Fibroblast of pulmonary artery (primary cell): ENCODE results near the gene MLKL.

Experiments used
- DNase-seq: peaks from one replicate; pipeline ENCODE4 v3.0.0-alpha.2; 2010; ENCODE audit warnings: low read depth
- H3K4me3 ChIP-seq: replicated peaks from 2 replicates; pipeline ENCODE4 v1.5.1; 2011; ENCODE audit warnings: low read depth, mild to moderate bottlenecking, control low read depth, low read length, moderate library complexity
- TF ChIP-seq, protein P1 (sequence below): IDR thresholded peaks from 2 replicates; pipeline ENCODE4 v1.5.1; 2011; ENCODE audit warnings: mild to moderate bottlenecking, control low read depth, low read length, inconsistent platforms; ENCODE audit errors: missing control alignments

Gene MLKL

DNA sequence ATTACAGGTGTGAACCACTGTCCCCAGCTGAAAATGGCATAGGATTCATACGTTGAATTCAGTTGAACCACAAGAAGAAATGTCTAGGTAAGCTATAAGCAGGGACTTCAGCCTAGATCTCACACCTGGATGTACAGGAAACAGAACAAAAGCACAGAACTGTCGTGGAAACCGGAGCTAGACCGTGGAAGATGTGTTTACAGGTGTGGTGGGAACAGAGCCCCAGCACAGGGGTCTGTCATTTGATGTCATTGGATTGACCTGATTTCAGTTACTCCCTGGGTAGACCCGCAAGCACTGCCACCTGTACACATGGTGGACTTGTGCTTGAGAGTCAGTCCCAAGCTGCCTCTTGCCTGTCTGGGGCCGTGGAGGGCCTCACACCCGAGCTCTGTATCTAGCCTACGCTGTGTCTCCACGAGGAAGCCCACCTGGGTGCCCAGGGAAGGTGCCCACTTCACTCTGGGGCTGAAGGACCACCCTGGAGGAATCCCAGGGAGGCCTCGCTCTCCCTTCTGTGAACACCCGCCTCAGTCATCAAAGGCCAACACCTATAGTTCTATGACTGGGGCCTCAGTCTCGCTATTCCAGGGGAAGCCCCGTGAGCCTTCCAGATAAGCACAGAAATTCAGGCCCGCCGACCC lies 32.2 kb upstream of the MLKL start:
- TF ChIP-seq, protein P1, sequence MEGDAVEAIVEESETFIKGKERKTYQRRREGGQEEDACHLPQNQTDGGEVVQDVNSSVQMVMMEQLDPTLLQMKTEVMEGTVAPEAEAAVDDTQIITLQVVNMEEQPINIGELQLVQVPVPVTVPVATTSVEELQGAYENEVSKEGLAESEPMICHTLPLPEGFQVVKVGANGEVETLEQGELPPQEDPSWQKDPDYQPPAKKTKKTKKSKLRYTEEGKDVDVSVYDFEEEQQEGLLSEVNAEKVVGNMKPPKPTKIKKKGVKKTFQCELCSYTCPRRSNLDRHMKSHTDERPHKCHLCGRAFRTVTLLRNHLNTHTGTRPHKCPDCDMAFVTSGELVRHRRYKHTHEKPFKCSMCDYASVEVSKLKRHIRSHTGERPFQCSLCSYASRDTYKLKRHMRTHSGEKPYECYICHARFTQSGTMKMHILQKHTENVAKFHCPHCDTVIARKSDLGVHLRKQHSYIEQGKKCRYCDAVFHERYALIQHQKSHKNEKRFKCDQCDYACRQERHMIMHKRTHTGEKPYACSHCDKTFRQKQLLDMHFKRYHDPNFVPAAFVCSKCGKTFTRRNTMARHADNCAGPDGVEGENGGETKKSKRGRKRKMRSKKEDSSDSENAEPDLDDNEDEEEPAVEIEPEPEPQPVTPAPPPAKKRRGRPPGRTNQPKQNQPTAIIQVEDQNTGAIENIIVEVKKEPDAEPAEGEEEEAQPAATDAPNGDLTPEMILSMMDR, result no peak
- DNase-seq, result no peak
- no peak overlapping the region for H3K4me3 ChIP-seq

DNA sequence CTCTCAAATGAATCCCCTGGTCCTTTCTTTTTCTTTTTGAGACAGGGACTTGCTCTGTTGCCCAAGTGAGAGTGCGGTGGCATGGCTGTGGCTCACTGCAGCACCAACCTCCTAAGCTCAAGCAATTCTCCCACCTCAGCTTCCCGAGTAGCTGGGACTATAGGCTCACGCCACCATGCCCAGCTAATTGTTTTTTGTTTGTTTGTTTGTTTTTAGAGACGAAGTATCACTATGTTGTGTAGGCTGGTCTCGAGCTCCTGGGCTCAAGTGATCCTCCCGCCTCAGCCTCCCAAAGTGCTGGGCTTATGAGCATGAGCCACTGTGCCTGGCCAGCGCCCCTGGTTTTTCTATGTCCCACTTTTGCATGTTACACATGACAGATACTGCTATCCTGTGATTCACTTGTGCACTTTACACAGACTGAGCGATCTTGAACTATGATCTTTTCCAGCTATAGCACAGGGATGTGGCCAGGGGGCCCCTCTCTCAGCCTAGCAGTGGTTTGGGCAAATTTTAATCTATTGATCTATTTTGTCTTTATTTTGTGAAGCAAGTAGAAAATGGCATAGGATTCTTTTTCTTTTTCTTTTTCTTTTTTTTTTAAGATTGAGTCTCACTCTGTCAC lies 31.3 kb upstream of the MLKL start:
- DNase-seq, result no peak
- TF ChIP-seq, protein P1, result no peak
- no peak overlapping the region for H3K4me3 ChIP-seq

DNA sequence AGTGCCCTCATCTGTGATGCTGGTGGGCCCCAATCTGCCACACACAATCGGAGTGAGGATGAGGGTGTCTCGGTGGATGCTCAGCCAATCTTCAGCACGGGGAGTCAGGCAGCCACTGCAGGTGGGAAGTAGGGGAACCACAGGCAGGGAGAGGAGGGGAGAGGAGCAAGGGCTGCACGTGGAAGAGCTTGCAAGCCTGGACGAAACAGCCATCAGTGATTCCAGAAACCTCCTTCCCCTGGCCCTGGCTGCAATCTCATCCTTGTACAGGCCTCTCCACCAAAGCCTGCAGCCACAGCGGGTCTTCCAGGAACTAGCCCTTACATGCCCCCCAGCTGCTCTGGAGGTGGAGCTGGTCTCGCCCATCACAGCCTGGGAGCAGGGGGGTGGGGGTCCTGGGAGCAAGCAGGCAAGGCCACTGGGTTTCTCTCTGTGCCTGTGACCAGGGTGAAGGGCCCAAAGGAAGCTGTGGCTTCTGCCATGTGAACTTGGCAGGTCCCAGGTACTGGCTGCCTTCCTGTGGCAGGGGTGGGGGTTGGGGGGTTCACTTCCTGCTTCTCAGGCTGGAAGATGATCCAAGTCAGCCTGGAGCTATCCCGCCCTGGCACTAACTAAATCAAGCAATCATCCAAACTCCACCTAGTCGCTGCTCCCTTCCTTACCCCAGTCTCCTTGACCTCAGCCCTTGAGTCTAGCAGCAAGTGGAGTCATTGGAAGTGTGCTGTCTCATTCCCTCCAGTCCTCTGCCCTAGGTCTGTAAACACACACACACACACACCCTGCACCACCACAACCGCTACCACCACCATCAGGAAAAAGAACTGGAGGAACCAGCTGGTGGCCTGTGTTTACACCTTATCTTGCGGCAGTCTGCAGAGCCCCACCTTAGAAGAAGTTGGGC lies 29.4 kb upstream of the MLKL start:
- no peak for DNase-seq
- no peak overlapping the region for H3K4me3 ChIP-seq
- TF ChIP-seq, protein P1, result no peak

DNA sequence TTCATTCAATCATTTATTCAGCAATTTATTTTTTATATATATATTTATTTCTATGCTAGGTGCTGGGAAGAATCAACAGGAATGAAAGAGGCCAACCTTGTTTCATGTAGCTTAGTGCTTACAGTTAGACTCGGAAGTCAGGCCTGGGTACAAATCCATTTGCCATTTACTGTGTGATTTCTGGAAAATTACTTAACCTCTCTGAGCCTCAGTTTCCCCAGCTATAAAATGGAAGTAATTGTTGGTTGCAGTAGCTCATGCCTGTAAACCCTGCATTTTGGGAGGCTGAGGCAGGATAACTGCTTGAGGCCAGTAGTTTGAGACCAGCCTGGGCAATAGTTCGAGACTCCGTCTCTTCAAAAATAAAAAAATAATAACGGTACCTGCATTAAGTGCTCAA lies 27.2 kb upstream of the MLKL start:
- TF ChIP-seq, protein P1, result no peak
- no peak for DNase-seq

DNA sequence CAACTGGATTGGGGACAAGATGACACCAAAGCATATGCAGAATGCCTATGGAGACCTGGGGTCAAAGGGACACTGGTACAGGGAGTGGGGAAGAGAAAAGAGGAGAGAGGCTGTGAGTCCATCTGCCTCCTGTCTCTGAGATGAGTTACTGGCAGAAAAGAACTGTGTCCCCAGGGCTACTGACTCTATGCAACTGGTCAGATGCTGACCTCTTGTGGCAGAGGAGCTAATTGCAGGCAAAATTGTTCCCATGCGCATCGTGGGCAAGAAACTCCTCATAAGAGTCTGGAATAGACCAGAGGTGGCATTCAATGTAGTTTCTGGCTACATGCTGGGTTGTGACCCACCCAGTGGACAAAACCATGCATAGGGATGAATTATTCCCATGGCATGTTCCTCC lies 26.1 kb upstream of the MLKL start:
- no peak for DNase-seq
- TF ChIP-seq, protein P1, result peak; percentile 46
- H3K4me3 ChIP-seq, result no peak overlapping the region

More for the DNA sequence above, 27.2 kb upstream of the MLKL start:
- H3K4me3 ChIP-seq, result no peak overlapping the region

DNA sequence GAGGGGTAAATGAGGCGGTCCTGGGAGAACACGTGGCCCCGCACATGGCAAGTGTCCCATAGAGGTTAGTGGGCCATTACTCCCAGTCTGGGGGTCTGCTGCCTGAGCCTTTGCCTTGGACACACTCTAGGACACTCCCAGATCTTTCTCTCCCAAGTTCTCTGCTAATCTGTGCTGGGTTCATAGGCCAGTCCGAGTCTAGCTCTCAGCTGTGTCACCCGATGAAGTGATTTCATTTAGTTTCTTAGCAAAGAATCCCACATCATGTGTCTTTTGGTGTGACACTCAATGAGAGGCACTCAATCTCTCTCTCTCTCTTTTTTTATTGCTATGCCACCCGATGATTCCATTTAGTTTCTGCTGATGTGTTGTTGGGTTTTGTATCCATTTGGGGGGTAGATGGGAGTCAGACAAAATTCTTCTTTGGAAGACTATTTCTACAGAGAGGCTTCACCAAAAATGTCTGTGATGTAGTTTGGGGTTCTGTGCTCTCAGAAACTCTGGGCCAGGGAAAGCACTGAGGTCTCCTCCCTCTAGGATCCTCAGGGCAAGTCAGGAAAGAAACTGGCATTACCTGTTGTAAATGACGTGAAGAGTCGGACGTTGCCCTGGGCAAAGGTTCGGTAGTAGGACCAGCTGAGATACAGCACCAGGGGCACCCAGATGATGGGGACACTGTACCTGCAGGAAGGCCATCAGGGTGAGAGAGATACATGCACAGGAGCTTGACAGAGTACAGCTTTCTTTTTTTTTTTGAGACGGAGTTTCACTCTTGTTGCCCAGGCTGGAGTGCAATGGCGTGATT lies 25.2 kb upstream of the MLKL start:
- no peak for DNase-seq
- H3K4me3 ChIP-seq, result no peak overlapping the region

More for the DNA sequence above, 25.2 kb upstream of the MLKL start:
- TF ChIP-seq, protein P1, result no peak
